Transverse colon (tissue), 4 donors: Measurements from ENCODE around the gene CASP12. TPM values are rescaled to one million over a fixed set of nuclear protein-coding genes. Genes with fewer than 3 reads are reported as not detected.
"Not testable (repeated sequence)": the region's sequence is repeated elsewhere in the genome, so short reads cannot be mapped to it uniquely, and the experiment has no call there.

ENCODE experiments used
- DNase-seq: peaks from one replicate; pipeline ENCODE4 v3.0.0-alpha.2; 2019
- H3K27ac ChIP-seq, 4 donors: fragments of 200-600 bp; sonication (generic); 2 replicates each; pipeline ENCODE4 v1.5.1; 2016 to 2018; ENCODE audit warnings: inconsistent platforms in 4 of 4
- H3K27me3 ChIP-seq: fragments of 200-600 bp; sonication (generic); 2 replicates; pipeline ENCODE4 v1.5.1; 2017; ENCODE audit warnings: inconsistent platforms
- H3K36me3 ChIP-seq, 4 donors: fragments of 200-600 bp; sonication (generic); 2 replicates each; pipeline ENCODE4 v1.5.1; 2017 to 2019; ENCODE audit warnings: inconsistent platforms in 4 of 4
- H3K4me1 ChIP-seq, 4 donors: fragments of 200-600 bp; sonication (generic); 2 replicates each; pipeline ENCODE4 v1.5.1; 2017 to 2020; ENCODE audit warnings: inconsistent platforms in 4 of 4
- H3K4me3 ChIP-seq, 4 donors: fragments of 200-600 bp; sonication (generic); 1 replicate in 1 of 4; 2 replicates in 3 of 4; pipeline versions ENCODE4 v1.5.1 to v1.6.1; 2017 to 2019; ENCODE audit warnings: inconsistent platforms in 4 of 4
- H3K9me3 ChIP-seq, 2 donors: fragments of 200-600 bp; sonication (generic); 2 replicates each; pipeline ENCODE4 v1.5.1; 2017 to 2019; ENCODE audit warnings: inconsistent platforms in 2 of 2
- CTCF ChIP-seq, 5 experiments: fragments of 200-600 bp in 3 of 5; fragments of 450-650 bp in 2 of 5; sonication (generic) in 3 of 5; IDR thresholded peaks; 1 replicate in 2 of 5; 2 replicates in 3 of 5; pipeline ENCODE4 v1.5.1; 2016 to 2017; ENCODE audit warnings: antibody characterized with exemption in 5 of 5, inconsistent platforms in 3 of 5, mild to moderate bottlenecking in 2 of 5, moderate library complexity in 1 of 5
- EP300 ChIP-seq: sonication (generic); formaldehyde crosslinking; IDR thresholded peaks from one replicate; pipeline ENCODE4 v1.6.1; 2017; ENCODE audit warnings: antibody characterized with exemption, low read depth
- POLR2A ChIP-seq: fragments of 450-650 bp; IDR thresholded peaks from one replicate; pipeline ENCODE4 v1.6.1; 2016; ENCODE audit warnings: antibody characterized with exemption, mild to moderate bottlenecking, moderate library complexity
- POLR2AphosphoS5 ChIP-seq, 3 donors: sonication (generic); formaldehyde crosslinking; IDR thresholded peaks; one replicate each; pipeline ENCODE4 v1.6.1; 2016; ENCODE audit warnings: antibody characterized with exemption in 3 of 3
- WGBS, 2 donors: methylation state at CpG; one replicate each; pipeline ENCODE4 v1.1.5; 2018; ENCODE audit warnings: low coverage in 1 of 2; 5-methylcytosine and 5-hydroxymethylcytosine counted together
- in situ Hi-C, 4 donors: fragments of 200-750 bp; cut with MboI; loops; one replicate each; pipeline versions ENCODE4 v1.15.0 to v1.15.1; 2017; ENCODE audit warnings: low sequenced_read_pairs in 3 of 4, low pct_ligation_motif_present in 1 of 4, low pct_unique_long_range_greater_than_20kb in 1 of 4
- intact Hi-C: fragments of 100-400 bp; cut with DNase I; formaldehyde crosslinking; loops from one replicate; pipeline ENCODE4 v1.15.1; 2023; ENCODE audit warnings: low total_unique reads
- total RNA-seq, 4 donors: library from RNA; depleted of rRNA; stranded (reverse); fragments of >200 nt; gene quantifications; one replicate each; pipeline ENCODE4 v1.1.0, GENCODE V29; 2016

CASP12 gene
- total RNA-seq, 4 donors from 2014 or later: 0.27 to 1.9 TPM; not detected in 2

GRCh38 chr11:104934594-104934993 lies 36.3 kb upstream of the CASP12 start:
- Histone ChIP-seq H3K27ac (no peak overlapping the region), H3K27me3 (no peaks in the 10 kb centered on the region), H3K4me3 (no peak overlapping the region), H3K9me3 (no peaks in the 10 kb centered on the region), H3K4me1 (no peaks in the 10 kb centered on the region), H3K36me3 (no peaks in the 10 kb centered on the region)
- 43 to 55% methylated on average over 1 of the region's 1 CpG for WGBS, 2 donors
- no peak for TF ChIP-seq POLR2AphosphoS5 (IDR thresholded peaks at IDR 0.05)
- no peak for TF ChIP-seq EP300
- TF ChIP-seq CTCF (IDR thresholded peaks at IDR 0.05): no peak
- no peak for TF ChIP-seq POLR2A
- no peak for DNase-seq
- intact Hi-C loops: no loop called here
- in situ Hi-C loops: no loop called here

DNA sequence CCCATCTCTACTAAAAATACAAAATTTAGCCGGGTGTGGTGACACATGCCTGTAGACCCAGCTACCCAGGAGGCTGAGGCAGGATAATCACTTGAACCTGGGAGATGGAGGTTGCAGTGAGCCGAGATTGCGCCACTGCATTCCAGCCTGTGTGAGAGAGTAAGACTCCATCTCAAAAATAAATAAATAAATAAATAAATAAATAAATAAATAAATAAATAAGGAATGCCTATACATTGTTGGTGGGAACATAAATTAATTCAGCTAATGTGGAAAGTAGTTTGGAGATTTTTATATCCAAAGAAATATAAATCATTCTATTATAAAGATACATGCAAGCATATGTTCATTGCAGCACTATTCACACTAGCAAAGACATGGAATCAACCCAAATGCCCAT lies 35.8 kb upstream of the CASP12 start:
- H3K4me3 ChIP-seq, intact Hi-C loops, H3K36me3 ChIP-seq, H3K27me3 ChIP-seq, in situ Hi-C loops, H3K4me1 ChIP-seq, DNase-seq, H3K9me3 ChIP-seq, H3K27ac ChIP-seq: not testable (repeated sequence)
- 98 to 100% methylated on average over 2 to 3 of the region's 3 CpGs for WGBS, 2 donors

GRCh38 chr11:104928811-104929210 lies 30.6 kb upstream of the CASP12 start:
- H3K4me1 ChIP-seq: no peaks in the 10 kb centered on the region
- H3K36me3 ChIP-seq: no peaks in the 10 kb centered on the region
- no peaks in the 10 kb centered on the region for H3K9me3 ChIP-seq
- no peak for TF ChIP-seq CTCF (IDR thresholded peaks at IDR 0.05)
- no peak for TF ChIP-seq EP300
- TF ChIP-seq POLR2AphosphoS5 (IDR thresholded peaks at IDR 0.05): no peak
- no peak for TF ChIP-seq POLR2A
- in situ Hi-C loops: no loop called here
- no peak overlapping the region for H3K4me3 ChIP-seq
- H3K27me3 ChIP-seq: no peaks in the 10 kb centered on the region
- no peak for DNase-seq
- H3K27ac ChIP-seq: no peak overlapping the region
- intact Hi-C loops: no loop called here

- Histone ChIP-seq H3K4me3 (no peak overlapping the region), H3K9me3 (no peaks in the 10 kb centered on the region), H3K4me1 (no peaks in the 10 kb centered on the region), H3K27ac (no peak overlapping the region), H3K36me3 (no peaks in the 10 kb centered on the region), H3K27me3 (no peaks in the 10 kb centered on the region)
- intact Hi-C loops (no loop called here), in situ Hi-C loops (no loop called here)
- TF ChIP-seq EP300: no peak
- no peak for TF ChIP-seq POLR2A
- TF ChIP-seq POLR2AphosphoS5 (IDR thresholded peaks at IDR 0.05): no peak
- no peak for TF ChIP-seq CTCF (IDR thresholded peaks at IDR 0.05)
- WGBS, 2 donors: 93% methylated on average over 6 of the region's 9 CpGs; no CpG with 5 or more reads in 1 of the 2 donors
- DNase-seq: no peak
Observed at GRCh38 chr11:104926771-104927611, 28.7 kb upstream of the CASP12 start.

GRCh38 chr11:104925850-104926249 lies 27.6 kb upstream of the CASP12 start:
- DNase-seq: no peak
- intact Hi-C loops: no loop called here
- H3K36me3 ChIP-seq: no peaks in the 10 kb centered on the region
- in situ Hi-C loops: no loop called here
- no peak overlapping the region for H3K4me3 ChIP-seq
- WGBS, 2 donors: 86% methylated on average over 6 of the region's 6 CpGs; no CpG with 5 or more reads in 1 of the 2 donors
- no peaks in the 10 kb centered on the region for H3K4me1 ChIP-seq
- no peaks in the 10 kb centered on the region for H3K9me3 ChIP-seq
- no peaks in the 10 kb centered on the region for H3K27me3 ChIP-seq
- TF ChIP-seq POLR2AphosphoS5 (IDR thresholded peaks at IDR 0.05) (no peak), POLR2A (no peak), EP300 (no peak), CTCF (IDR thresholded peaks at IDR 0.05) (no peak)
- no peak overlapping the region for H3K27ac ChIP-seq
